GM18951 (cell line): Measurements from ENCODE around the gene NFIA.

Source experiments
- POLR2A ChIP-seq: IDR thresholded peaks from 4 replicates; pipeline ENCODE4 v1.6.1; 2011; ENCODE audit warnings: mild to moderate bottlenecking; ENCODE audit not compliant: insufficient read length, insufficient read depth; ENCODE audit errors: extremely low read depth
- in situ Hi-C: fragments of 300-500 bp; cut with MboI; formaldehyde crosslinking; loops from one replicate; pipeline ENCODE4 v1.12.0; 2022; ENCODE audit warnings: low sequenced_read_pairs, mixed read lengths, inconsistent platforms; ENCODE audit not compliant: unreplicated experiment

NFIA gene

DNA sequence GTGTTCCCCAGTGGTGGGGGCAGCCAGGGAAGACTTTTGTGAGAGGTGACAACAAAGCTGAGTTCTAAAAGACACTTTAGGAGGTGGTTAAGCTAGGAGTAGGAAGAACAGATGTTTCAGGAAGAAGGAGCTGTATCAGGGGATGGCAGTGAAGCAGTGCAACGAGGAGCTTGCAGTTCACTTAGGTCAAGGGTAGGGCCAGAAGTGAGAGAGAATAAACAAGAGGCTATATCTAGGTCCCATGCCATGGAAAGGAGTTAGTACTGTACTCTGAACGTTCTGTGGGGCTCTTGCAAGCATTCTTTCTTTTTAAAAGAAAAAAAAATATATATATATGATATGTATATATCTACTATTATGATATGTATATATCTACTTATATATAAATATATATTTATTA, 244.4 kb downstream of the NFIA start:
- no peak for TF ChIP-seq POLR2A
- in situ Hi-C loops, result no loop called here

- in situ Hi-C loops, result no loop called here
- TF ChIP-seq POLR2A, result no peak
Observed at GRCh38 chr1:61327436-61327835, 245.1 kb downstream of the NFIA start.

GRCh38 chr1:61329556-61329955, 247.2 kb downstream of the NFIA start:
- TF ChIP-seq POLR2A, result no peak
- in situ Hi-C loops, result no loop called here

DNA sequence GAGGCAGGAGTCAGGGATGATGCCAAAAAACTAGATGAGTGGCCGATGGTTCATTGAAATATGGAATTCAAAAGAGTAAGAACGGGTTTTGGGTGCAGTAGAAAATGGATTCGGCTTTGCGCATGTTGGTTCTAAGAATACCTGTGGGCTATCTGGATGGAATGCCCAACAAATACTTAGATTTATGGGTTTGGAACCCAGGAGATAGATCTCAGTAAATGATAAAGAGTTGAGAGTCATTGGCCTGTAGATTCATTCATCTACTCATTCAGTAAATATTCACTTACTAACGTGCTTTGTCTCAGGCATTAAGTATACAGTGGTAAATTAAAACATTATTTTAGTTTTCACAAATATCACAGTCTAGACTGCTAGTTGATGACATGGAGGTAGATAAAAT, 247.7 kb downstream of the NFIA start:
- TF ChIP-seq POLR2A, result no peak
- in situ Hi-C loops, result no loop called here

- no peak for TF ChIP-seq POLR2A
- in situ Hi-C loops, result no loop called here
Observed at GRCh38 chr1:61330571-61330970, 248.2 kb downstream of the NFIA start.

- in situ Hi-C loops, result no loop called here
- no peak for TF ChIP-seq POLR2A
Observed at GRCh38 chr1:61332196-61332753, 249.9 kb downstream of the NFIA start.

DNA sequence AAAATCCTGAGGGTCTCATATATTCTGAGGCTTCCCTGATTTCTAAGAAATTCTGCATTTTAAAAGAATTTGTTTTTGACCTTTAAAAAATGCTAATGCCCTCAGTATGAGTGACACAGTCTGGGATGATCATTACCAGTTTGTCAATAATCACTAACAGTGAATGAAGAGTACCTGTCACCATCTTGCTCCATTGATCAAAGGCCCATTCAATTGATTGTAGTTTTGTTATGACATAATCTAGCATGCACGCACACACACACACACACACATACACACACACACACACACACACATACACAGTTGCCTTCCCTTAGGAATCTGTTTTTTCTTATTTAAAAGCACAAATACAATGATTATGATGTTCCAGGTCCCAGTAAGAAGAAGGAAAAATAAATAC, 250.4 kb downstream of the NFIA start:
- in situ Hi-C loops, result no loop called here
- TF ChIP-seq POLR2A, result no peak

DNA sequence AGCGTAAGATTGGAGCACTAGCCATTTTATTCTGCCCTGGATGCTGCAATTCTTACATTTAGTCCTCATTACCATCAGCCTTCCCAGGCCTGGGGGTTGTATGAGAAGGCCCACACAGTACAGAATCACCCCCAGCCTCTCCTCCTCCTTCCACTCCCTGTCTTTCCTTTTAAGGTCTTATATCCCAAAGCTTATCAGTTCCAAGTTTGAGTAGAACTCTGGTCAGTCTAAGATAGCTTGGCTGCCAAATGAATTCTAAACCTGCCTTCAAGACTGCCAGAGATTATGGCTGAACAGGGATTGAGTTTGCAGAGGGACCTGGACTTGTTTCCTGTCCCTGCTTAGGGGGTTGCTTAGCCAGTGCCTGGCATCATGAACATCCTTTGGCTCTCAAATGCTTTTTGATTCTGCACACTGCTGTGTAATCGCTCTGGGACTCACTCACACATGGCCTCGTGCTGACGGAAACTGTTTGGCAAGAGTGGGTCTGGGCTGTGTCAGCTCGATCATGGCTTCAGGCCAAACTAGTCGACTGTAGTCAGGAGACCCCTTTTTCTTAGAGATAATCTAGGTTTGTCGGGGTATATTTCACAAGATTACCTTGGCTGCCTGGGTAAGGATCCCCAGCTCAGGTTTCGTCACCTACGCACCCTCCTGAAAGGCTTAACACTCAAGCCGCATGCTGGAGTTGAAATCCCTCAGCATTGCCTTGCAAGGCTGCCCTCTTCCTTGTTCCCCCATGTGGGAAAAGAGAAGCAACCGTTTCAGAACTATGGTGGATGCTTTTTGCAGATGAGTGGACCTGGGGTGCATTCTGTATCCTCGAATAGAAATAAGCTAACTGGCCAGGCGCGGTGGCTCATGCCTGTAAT, 252.6 kb downstream of the NFIA start:
- TF ChIP-seq POLR2A, result no peak
- in situ Hi-C loops, result no loop called here

- TF ChIP-seq POLR2A, result no peak
- in situ Hi-C loops, result no loop called here
Observed at GRCh38 chr1:61337037-61337436, 254.7 kb downstream of the NFIA start.

- no peak for TF ChIP-seq POLR2A
- in situ Hi-C loops, result no loop called here
Observed at GRCh38 chr1:61337441-61337951, 255.1 kb downstream of the NFIA start.

- TF ChIP-seq POLR2A, result no peak
- in situ Hi-C loops, result no loop called here
Observed at GRCh38 chr1:61337981-61338848, 255.9 kb downstream of the NFIA start.

DNA sequence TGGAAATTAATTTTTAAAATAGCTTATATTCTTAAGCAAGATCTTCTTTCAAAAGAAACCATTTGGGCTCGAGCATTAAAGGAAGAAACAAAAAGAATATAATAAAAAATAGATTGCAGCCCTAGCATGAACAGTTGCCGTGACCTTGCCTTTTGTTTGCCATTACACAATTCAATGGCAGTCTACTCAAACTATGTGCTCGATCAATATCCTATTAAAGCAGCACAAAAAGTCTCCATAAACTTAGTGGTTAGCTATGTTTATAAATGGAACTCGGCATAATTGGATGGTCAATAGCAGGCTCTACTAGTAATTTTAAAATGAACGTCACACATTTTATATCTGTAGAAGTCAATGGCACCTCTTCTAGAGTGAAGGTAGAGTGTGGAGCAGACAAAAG, 256.5 kb downstream of the NFIA start:
- in situ Hi-C loops, result no loop called here

DNA sequence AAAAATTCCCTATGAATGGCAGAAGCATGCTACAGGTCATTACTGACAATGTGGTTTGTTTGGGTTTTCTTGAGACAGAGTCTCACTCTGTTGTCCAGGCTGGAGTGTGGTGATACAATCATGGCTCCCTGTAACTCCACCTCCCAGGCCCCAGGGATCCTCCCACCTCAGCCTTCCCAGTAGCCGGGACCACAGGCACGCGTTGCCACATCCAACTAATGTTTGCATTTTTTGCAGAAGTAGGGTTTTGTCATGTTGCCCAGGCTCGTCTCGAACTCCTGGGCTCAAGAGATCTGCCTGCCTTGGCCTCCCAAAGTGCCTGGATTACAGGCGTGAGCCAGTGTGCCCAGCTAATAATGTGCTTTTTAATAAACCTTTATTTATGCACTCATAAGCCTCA, 259.1 kb downstream of the NFIA start:
- no peak for TF ChIP-seq POLR2A
- in situ Hi-C loops, result no loop called here

More for the DNA sequence above, 256.5 kb downstream of the NFIA start:
- TF ChIP-seq POLR2A, result no peak
